GM12865 (cell line): ENCODE measurements around the gene ART4.
A peak's percentile ranks its signal among the peaks of the same experiment; 100 is the strongest.

Source experiments
- DNase-seq: peaks from one replicate; pipeline ENCODE4 v3.0.0; 2010; ENCODE audit warnings: low read depth
- H3K4me3 ChIP-seq: 2 replicates; pipeline ENCODE4 v1.5.1; 2011; ENCODE audit warnings: mild to moderate bottlenecking, low read depth, low read length, control low read depth
- TF ChIP-seq, protein P1 (sequence below): IDR thresholded peaks from 2 replicates; pipeline ENCODE4 v1.5.1; 2011; ENCODE audit warnings: low read length, control low read depth, low read depth, inconsistent platforms; ENCODE audit not compliant: insufficient read depth; ENCODE audit errors: missing control alignments

Gene ART4, protein sequence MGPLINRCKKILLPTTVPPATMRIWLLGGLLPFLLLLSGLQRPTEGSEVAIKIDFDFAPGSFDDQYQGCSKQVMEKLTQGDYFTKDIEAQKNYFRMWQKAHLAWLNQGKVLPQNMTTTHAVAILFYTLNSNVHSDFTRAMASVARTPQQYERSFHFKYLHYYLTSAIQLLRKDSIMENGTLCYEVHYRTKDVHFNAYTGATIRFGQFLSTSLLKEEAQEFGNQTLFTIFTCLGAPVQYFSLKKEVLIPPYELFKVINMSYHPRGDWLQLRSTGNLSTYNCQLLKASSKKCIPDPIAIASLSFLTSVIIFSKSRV

DNA sequence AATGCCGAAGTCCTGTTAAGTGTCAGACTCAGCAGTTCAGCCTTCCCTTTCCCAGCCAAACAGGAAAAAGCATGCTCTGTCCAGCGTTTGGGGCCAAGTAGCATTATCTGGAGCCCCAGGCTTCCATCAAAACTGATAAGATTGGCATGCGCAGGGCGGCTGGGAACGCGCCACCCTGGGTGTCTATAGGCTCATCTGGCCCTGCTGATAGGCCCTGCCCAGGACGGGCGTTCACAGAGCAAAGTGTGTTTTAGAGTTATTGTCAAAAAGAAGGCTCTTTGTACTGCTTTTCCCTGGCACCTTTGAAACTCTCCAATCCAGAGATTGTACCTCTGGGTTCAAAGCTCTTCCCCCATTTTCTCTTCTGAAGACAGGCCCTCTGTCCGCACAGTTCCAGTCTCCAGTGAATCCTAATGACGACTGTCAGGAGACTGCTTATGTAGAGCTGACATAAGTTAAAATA lies at the start of gene ART4:
Gene ART4, minus strand, starts transcription at position 102 of the 463 bp plus-strand sequence. CDS start 413 bp downstream, outside the sequence.
- no peak within 1 kb of the TSS for H3K4me3 ChIP-seq
- TF ChIP-seq, protein P1, sequence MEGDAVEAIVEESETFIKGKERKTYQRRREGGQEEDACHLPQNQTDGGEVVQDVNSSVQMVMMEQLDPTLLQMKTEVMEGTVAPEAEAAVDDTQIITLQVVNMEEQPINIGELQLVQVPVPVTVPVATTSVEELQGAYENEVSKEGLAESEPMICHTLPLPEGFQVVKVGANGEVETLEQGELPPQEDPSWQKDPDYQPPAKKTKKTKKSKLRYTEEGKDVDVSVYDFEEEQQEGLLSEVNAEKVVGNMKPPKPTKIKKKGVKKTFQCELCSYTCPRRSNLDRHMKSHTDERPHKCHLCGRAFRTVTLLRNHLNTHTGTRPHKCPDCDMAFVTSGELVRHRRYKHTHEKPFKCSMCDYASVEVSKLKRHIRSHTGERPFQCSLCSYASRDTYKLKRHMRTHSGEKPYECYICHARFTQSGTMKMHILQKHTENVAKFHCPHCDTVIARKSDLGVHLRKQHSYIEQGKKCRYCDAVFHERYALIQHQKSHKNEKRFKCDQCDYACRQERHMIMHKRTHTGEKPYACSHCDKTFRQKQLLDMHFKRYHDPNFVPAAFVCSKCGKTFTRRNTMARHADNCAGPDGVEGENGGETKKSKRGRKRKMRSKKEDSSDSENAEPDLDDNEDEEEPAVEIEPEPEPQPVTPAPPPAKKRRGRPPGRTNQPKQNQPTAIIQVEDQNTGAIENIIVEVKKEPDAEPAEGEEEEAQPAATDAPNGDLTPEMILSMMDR, result no peak
- DNase-seq, result no peak

DNA sequence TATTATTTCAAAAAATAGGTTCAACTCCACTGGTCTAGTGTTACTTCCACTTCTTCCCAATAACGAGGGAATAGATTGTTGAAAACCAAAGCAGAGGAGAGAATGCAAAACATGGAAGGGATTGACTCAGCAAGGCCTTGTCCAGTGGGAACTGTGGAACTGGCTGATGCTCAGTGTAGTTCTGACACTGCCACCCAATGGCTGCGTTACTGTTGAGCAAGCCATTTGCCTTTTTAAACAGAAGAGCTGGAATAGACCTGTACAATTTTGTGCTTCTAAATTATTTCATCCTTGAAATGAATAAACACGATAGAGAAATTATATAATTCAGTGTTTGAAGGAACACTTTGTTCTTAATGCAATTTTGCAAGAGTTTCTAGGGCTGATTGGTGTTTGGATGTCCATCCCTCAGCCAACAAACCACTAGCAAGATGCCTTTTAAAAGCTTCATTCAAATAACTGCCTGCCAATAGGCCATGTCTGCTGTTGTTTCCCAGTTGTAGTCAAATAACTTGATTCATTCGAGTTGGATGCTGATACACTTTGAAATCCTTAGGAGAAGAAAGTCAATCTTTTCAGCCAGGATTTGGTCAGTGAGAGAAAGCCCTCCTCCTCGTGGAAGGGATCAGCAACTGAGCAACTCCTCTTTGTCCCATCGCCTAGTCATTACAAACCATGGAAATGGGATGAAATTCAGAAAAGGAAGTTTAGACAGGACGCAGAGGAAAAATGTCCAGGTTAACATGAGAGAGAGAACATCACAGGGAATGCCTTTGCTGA lies 49.6 kb upstream of the ART4 start:
- TF ChIP-seq, protein P1, result no peak
- H3K4me3 ChIP-seq, result no peak overlapping the region
- peak; percentile 22 for DNase-seq

DNA sequence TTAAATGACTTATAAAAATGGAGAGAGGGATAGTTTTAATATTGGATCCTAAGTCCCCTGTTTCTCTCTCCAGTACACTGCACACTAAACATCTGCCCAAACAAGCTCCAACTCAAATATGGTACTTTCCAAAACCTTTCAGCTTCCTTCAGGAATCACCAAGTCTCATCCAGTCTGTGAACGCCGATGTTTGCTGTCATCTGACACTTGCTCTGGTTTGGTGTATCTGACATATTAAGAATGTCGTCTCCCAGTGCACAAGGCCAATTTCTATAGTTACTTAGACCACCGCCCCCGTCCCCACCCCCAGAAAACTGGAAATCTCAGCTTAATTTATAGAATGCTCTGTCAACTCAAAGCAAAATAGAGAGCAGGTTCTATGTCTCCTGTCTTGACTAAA lies 47.4 kb upstream of the ART4 start:
- TF ChIP-seq, protein P1, result no peak
- H3K4me3 ChIP-seq, result no peak overlapping the region
- DNase-seq, result no peak

DNA sequence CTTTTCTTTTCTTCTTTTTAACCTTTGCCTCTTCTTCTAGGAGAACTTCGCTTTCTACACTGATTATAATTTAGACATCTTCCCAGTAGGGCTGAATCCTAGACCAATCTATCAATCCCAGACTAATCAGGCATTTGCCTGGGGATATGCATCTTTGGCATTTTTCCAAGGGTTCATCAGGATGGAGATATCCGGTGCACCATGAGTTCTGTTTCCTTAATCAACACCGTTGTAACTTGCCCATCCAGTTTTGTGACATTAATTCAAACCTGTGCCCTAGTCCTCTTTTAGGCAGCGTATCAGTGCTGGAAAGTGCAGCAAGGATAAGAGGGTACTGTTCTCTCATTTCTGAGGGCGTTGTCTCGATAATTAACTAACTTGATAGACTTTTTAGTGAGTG lies 42.9 kb upstream of the ART4 start:
- no peak overlapping the region for H3K4me3 ChIP-seq
- no peak for DNase-seq
- TF ChIP-seq, protein P1, result no peak

DNA sequence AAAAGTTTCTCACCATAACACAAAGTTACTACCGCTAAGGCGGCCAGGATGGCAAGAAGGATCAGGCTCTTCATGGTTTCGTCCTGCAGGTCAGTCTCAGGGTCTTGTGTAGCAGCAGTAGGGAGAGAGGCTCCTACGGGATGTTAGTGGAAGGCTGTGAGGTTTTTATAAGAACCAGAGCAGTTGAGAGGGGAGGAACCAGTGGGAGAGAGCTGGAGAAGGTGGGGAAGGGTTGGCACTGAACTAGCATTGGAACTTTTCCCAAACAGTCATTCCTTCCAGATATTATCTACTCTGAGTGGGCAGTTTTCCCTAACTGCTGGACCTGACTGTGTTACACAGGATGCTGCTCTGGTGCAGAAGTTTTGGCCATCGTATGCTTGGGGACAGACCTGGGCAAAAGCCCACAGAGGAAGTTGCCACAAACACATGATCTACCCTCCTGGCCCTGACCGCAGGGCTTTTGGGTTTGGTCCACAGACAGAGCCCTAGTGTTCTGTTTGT lies 42.4 kb upstream of the ART4 start, which contains the start of gene MGP:
Gene MGP, minus strand, starts transcription at position 137 of the 504 bp plus-strand sequence. Its CDS starts 63 bp downstream, at position 74.
- H3K4me3 ChIP-seq, result no peak within 1 kb of the TSS
- DNase-seq, result no peak
- TF ChIP-seq, protein P1, result no peak

DNA sequence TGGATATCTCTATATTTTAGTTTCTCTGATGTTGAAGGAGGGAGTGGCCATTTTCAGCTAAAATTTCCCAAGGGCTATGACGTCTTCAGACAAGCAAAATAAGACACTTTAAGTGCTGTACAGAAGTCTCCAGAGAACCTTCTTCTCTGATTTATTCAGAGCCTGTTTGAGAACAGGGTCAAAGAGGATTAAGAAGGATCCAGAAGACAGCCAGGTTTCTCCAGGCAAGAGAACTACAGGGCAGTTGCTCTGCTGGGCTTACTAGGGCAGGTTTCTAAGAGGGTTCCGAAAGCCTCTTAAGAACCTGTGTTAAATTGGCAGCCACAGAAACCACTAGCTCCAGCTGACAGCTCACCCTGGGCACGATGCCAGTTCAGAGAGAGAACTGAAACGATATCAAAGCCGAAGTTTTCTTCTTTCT lies 41.1 kb upstream of the ART4 start:
- no peak overlapping the region for H3K4me3 ChIP-seq
- peak; percentile 93 for DNase-seq
- TF ChIP-seq, protein P1, result no peak
